Loucy (cell line): ENCODE results near the gene SEC14L2.
A peak's percentile ranks its signal among the peaks of the same experiment; 100 is the strongest.

Experiments
- H2AFZ ChIP-seq: fragments of 200-600 bp; sonication (generic); 2 replicates; pipeline ENCODE4 v1.6.0; 2016; ENCODE audit warnings: antibody characterized with exemption, mild to moderate bottlenecking, low read length, moderate library complexity
- H3F3A ChIP-seq: fragments of 200-600 bp; 2 replicates; pipeline ENCODE4 v1.6.0; 2016; ENCODE audit warnings: antibody characterized with exemption, low read depth, mild to moderate bottlenecking
- H3K27me3 ChIP-seq: fragments of 200-600 bp; sonication (generic); 2 replicates; pipeline ENCODE4 v1.6.1; 2014; ENCODE audit warnings: low read length, mild to moderate bottlenecking; ENCODE audit not compliant: insufficient read depth, poor library complexity, severe bottlenecking
- H3K36me3 ChIP-seq: fragments of 200-600 bp; sonication (generic); 2 replicates; pipeline ENCODE4 v1.6.1; 2016; ENCODE audit warnings: low read length; ENCODE audit not compliant: insufficient read depth
- H3K4me1 ChIP-seq: fragments of 200-600 bp; sonication (generic); 2 replicates; pipeline ENCODE4 v1.5.1; 2014; ENCODE audit warnings: low read length, mild to moderate bottlenecking; ENCODE audit not compliant: insufficient read depth, poor library complexity, severe bottlenecking
- H3K4me2 ChIP-seq: fragments of 200-600 bp; sonication (generic); 2 replicates; pipeline ENCODE4 v1.6.0; 2014; ENCODE audit warnings: antibody characterized with exemption, low read length, low read depth, mild to moderate bottlenecking; ENCODE audit not compliant: poor library complexity, severe bottlenecking
- H3K4me3 ChIP-seq: fragments of 200-600 bp; sonication (generic); 2 replicates; pipeline ENCODE4 v1.5.1; 2014; ENCODE audit warnings: low read length, mild to moderate bottlenecking, mixed read lengths; ENCODE audit not compliant: poor library complexity, severe bottlenecking
- H3K79me2 ChIP-seq: fragments of 200-600 bp; sonication (generic); 2 replicates; pipeline ENCODE4 v1.6.1; 2014; ENCODE audit warnings: low read length; ENCODE audit not compliant: insufficient read depth
- H3K9ac ChIP-seq: fragments of 200-600 bp; sonication (generic); 2 replicates; pipeline ENCODE4 v1.6.0; 2014; ENCODE audit warnings: mild to moderate bottlenecking, low read depth, low read length, moderate library complexity; ENCODE audit not compliant: poor library complexity, severe bottlenecking
- H3K9me2 ChIP-seq: fragments of 200-600 bp; sonication (generic); replicated peaks from 2 replicates; pipeline ENCODE4 v1.6.1; 2016; ENCODE audit warnings: low read depth, low read length, mixed read lengths
- H3K9me3 ChIP-seq: fragments of 200-600 bp; sonication (generic); 2 replicates; pipeline ENCODE4 v1.6.1; 2014; ENCODE audit warnings: mild to moderate bottlenecking, antibody characterized with exemption, low read length, low read depth; ENCODE audit not compliant: insufficient read depth
- H4K20me1 ChIP-seq: fragments of 200-600 bp; sonication (generic); 2 replicates; pipeline ENCODE4 v1.6.0; 2014; ENCODE audit warnings: antibody characterized with exemption, low read length, mild to moderate bottlenecking; ENCODE audit not compliant: insufficient read depth, poor library complexity, severe bottlenecking
- EZH2phosphoT487 ChIP-seq: fragments of 200-600 bp; IDR thresholded peaks from 2 replicates; pipeline ENCODE4 v1.6.1; 2018; ENCODE audit warnings: antibody characterized with exemption, mild to moderate bottlenecking, moderate library complexity, borderline replicate concordance
- TF ChIP-seq, protein P1 (sequence below): fragments of 200-600 bp; sonication (generic); conservative IDR thresholded peaks from 2 replicates; pipeline ENCODE4 v1.5.1; 2014; ENCODE audit warnings: mild to moderate bottlenecking, antibody characterized with exemption, low read length

The SEC14L2 gene

DNA sequence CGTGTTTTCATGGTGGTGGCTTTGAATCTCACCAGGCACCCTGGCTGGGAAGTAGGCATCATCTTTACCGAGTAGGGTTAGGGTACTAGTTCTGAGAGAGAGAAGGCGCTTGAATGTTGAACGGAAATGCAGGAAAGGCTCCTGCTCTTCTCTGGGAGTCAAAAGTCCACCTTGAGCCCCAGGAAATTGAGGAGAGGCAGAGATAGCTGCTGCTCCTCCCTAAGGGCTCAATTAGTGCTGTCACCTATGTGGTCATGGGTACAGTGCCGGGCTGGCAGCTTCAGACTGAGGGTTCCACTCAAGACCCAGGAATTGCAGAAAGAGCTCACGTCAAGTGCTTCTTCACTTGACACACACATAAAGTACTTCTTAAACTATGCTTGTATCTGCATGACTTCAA, 38.3 kb upstream of the SEC14L2 start:
- TF ChIP-seq, protein P1, sequence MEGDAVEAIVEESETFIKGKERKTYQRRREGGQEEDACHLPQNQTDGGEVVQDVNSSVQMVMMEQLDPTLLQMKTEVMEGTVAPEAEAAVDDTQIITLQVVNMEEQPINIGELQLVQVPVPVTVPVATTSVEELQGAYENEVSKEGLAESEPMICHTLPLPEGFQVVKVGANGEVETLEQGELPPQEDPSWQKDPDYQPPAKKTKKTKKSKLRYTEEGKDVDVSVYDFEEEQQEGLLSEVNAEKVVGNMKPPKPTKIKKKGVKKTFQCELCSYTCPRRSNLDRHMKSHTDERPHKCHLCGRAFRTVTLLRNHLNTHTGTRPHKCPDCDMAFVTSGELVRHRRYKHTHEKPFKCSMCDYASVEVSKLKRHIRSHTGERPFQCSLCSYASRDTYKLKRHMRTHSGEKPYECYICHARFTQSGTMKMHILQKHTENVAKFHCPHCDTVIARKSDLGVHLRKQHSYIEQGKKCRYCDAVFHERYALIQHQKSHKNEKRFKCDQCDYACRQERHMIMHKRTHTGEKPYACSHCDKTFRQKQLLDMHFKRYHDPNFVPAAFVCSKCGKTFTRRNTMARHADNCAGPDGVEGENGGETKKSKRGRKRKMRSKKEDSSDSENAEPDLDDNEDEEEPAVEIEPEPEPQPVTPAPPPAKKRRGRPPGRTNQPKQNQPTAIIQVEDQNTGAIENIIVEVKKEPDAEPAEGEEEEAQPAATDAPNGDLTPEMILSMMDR: no peak
- no peak for TF ChIP-seq EZH2phosphoT487
- no peaks in the 10 kb centered on the region for H3K27me3 ChIP-seq
- H3K36me3 ChIP-seq: no peaks in the 10 kb centered on the region
- peak overlapping the region; percentile 9 for H3K4me2 ChIP-seq
- H3F3A ChIP-seq: no peaks in the 10 kb centered on the region
- H3K4me3 ChIP-seq: no peak overlapping the region
- H3K9ac ChIP-seq: no peak overlapping the region
- no peak overlapping the region for H2AFZ ChIP-seq
- peaks cover 31% of the 10 kb centered on the region for H4K20me1 ChIP-seq
- H3K4me1 ChIP-seq: peaks cover 24% of the 10 kb centered on the region
- no peaks in the 10 kb centered on the region for H3K9me2 ChIP-seq
- H3K79me2 ChIP-seq: peaks cover 33% of the 10 kb centered on the region
- no peaks in the 10 kb centered on the region for H3K9me3 ChIP-seq

GRCh38 chr22:30361916-30362650, 34.7 kb upstream of the SEC14L2 start:
- peaks cover 2% of the 10 kb centered on the region for H3K4me1 ChIP-seq

DNA sequence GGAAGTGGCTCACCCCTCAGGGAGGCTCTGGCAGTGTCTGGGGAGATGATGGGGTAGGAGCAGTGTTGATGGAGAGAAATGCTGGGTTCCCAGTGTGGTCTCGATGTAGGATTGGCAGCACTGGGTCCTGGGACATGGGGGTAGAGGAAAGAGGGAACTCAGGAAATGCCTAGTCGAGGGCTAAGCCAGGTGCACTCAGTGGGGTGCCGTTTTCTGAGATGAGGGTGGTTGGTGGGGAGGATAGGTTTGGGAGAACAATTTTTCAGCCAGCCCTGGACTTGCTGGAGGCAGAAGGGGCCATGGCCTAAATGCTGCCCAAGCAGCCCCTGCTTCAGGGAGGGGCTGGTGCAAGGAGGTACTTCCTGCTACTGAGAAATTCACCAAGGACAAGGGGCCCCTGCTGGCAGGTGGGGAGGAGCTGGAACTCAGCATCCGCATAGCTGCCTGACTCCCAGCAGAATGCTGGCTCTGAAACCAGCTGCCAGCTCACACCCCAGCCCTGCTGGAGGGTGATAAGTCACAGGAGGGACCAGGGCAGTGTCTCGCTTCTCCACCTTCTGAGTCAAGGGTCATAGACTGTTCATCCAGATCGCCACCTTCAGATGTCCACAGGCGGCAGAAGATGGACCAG, 34.1 kb upstream of the SEC14L2 start:
- H3K4me2 ChIP-seq: no peak overlapping the region
- H3K27me3 ChIP-seq: no peaks in the 10 kb centered on the region
- H3F3A ChIP-seq: no peaks in the 10 kb centered on the region
- H3K9me3 ChIP-seq: no peaks in the 10 kb centered on the region
- H3K9ac ChIP-seq: no peak overlapping the region
- no peak overlapping the region for H2AFZ ChIP-seq
- H3K36me3 ChIP-seq: no peaks in the 10 kb centered on the region
- H3K9me2 ChIP-seq: no peaks in the 10 kb centered on the region
- no peaks in the 10 kb centered on the region for H3K79me2 ChIP-seq
- H4K20me1 ChIP-seq: no peaks in the 10 kb centered on the region
- no peaks in the 10 kb centered on the region for H3K4me1 ChIP-seq
- no peak overlapping the region for H3K4me3 ChIP-seq
- no peak for TF ChIP-seq EZH2phosphoT487
- TF ChIP-seq, protein P1: no peak

More at GRCh38 chr22:30361916-30362650, 34.7 kb upstream of the SEC14L2 start:
- H3K9ac ChIP-seq: no peak overlapping the region
- H3K4me2 ChIP-seq: no peak overlapping the region
- H3K4me3 ChIP-seq: no peak overlapping the region
- peaks cover 1% of the 10 kb centered on the region for H4K20me1 ChIP-seq
- H3K9me3 ChIP-seq: no peaks in the 10 kb centered on the region
- no peaks in the 10 kb centered on the region for H3F3A ChIP-seq
- H2AFZ ChIP-seq: no peak overlapping the region
- TF ChIP-seq, protein P1: no peak
- no peak for TF ChIP-seq EZH2phosphoT487
- no peaks in the 10 kb centered on the region for H3K36me3 ChIP-seq
- no peaks in the 10 kb centered on the region for H3K9me2 ChIP-seq
- no peaks in the 10 kb centered on the region for H3K27me3 ChIP-seq
- H3K79me2 ChIP-seq: no peaks in the 10 kb centered on the region
